Left forelimb (tissue), 1 donor: ENCODE results near the gene STRC.
"Not testable (repeated sequence)": the region's sequence is repeated elsewhere in the genome, so short reads cannot be mapped to it uniquely, and the experiment has no call there.

Experiments used
- DNase-seq: peaks from one replicate; pipeline ENCODE4 v3.0.0-alpha.2; 2018; ENCODE audit warnings: low spot score

Gene STRC

GRCh38 chr15:43563793-43564192, 54.8 kb downstream of the STRC start:
- DNase-seq, result not testable (repeated sequence)

- DNase-seq, result not testable (repeated sequence)
Measured at GRCh38 chr15:43562753-43563152, 55.8 kb downstream of the STRC start.

DNA sequence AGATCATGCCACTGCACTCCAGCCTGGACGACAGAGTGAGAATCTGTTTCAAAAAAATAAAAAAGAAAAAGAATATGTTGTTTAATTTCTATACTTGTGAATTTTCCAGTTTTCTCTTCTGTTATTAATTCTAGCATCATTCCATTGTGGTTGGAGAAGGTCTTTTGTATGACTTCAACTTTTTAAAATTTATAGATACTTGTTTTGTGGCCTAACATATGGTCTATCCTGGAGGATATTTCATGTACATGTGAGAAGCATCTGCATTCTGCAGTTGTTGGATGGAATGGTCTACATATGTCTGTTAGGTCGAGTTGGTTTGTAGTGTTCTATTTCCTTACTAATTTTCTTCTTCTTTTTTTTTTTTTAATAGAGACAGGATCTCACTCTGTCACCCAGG, 65.6 kb downstream of the STRC start:
- no peak for DNase-seq

GRCh38 chr15:43552256-43552655, 66.3 kb downstream of the STRC start:
- DNase-seq, result no peak

DNA sequence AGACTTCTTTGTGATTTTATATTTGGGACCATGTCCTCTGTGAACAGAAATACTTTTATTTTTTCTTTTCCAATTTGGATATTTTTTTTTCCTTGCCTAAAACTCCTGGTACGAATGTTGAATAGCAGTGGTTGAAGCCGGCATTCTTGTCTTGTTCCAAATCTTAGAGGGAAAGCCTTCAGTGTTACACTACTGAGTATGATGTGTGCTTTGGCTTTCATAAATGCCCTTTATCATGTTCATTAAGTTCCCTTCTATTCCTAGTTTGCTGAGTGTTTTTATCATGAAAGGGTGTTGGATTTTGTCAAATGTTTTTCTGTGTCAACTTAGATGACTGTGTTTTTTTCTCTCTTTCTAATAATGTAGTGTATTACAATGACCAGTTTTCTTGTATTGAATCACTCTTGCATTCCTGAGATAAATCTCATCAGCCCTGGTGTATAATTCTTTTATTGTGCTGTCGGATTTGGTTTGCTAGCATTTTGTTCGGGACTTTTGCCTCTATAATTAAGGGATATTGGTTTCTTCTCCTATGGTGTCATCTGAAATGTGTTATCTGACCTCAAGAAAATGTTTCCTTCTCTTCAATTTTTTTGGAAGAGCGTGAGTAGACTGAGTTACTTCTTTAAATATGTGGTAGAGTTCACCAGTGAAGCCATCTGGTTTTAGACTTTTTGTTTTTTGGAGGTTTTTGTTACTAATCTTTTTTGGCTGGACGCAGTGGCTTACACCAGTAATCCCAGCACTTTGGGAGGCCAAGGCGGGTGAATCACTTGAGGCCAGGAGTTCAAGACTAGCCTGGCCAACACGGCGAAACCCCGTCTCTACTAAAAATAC, 67.9 kb downstream of the STRC start:
- no peak for DNase-seq
